GM13976 (cell line): ENCODE results near the gene KIAA0513.

Experiments
- DNase-seq: peaks from one replicate; pipeline ENCODE4 v3.0.0; 2012; ENCODE audit warnings: low spot score
- in situ Hi-C: fragments of 300-500 bp; cut with MboI; formaldehyde crosslinking; loops from one replicate; pipeline ENCODE4 v1.12.0; 2022; ENCODE audit warnings: low sequenced_read_pairs, mixed read lengths, inconsistent platforms; ENCODE audit not compliant: unreplicated experiment
- TF ChIP-seq, protein P1 (sequence below): IDR thresholded peaks from 2 replicates; pipeline ENCODE4 v1.5.1; 2012; ENCODE audit warnings: borderline replicate concordance, mild to moderate bottlenecking; ENCODE audit not compliant: insufficient read depth; ENCODE audit errors: extremely low read depth, missing control alignments, control extremely low read depth

The KIAA0513 gene

GRCh38 chr16:85067426-85067825, 39.8 kb downstream of the KIAA0513 start:
- in situ Hi-C loops: no loop called here
- no peak for DNase-seq
- TF ChIP-seq, protein P1, sequence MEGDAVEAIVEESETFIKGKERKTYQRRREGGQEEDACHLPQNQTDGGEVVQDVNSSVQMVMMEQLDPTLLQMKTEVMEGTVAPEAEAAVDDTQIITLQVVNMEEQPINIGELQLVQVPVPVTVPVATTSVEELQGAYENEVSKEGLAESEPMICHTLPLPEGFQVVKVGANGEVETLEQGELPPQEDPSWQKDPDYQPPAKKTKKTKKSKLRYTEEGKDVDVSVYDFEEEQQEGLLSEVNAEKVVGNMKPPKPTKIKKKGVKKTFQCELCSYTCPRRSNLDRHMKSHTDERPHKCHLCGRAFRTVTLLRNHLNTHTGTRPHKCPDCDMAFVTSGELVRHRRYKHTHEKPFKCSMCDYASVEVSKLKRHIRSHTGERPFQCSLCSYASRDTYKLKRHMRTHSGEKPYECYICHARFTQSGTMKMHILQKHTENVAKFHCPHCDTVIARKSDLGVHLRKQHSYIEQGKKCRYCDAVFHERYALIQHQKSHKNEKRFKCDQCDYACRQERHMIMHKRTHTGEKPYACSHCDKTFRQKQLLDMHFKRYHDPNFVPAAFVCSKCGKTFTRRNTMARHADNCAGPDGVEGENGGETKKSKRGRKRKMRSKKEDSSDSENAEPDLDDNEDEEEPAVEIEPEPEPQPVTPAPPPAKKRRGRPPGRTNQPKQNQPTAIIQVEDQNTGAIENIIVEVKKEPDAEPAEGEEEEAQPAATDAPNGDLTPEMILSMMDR: no peak

DNA sequence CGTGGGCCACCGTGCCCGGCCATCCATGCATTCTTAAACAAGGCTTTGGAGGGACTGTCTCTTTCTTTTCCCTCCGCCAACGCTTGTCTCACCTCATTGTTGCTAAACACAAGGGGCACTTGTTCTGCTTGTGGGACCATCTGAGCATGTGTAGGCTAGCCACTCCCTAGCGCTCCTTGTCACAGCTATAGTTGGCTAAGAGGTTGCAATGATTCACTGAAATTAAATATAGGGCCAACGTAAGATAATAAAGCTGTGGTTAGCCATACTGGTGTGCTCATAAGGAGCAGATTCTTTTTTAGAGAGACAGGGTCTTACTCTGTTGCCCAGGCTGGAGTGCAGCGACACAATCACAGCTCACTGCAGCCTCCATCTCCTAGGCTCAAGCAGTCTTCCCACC, 41.2 kb downstream of the KIAA0513 start:
- no peak for DNase-seq
- TF ChIP-seq, protein P1: no peak
- in situ Hi-C loops: no loop called here

DNA sequence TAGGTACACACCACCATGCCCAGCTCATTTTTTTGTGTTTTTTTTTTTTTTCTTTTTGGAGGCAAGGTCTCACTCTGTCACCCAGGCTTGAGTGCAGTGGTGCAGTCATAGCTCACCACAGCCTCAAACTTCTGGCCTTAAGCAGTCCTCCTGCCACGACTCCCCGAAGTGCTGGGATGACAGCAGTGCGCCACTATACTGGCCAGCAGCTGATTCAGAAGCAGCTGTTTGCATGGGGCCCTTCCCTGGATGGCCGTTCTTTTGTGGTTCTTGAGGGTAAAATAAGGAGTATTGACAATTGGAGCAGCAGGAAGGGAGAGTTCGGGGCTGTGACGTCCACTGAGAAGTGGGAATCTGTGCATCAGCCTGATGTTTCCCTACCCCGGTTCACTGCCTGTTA, 41.6 kb downstream of the KIAA0513 start:
- no peak for DNase-seq
- in situ Hi-C loops: no loop called here
- TF ChIP-seq, protein P1: no peak

- TF ChIP-seq, protein P1: no peak
- DNase-seq: no peak
- in situ Hi-C loops: no loop called here
These were observed 44.7 kb downstream of the KIAA0513 start for GRCh38 chr16:85072076-85072860.

DNA sequence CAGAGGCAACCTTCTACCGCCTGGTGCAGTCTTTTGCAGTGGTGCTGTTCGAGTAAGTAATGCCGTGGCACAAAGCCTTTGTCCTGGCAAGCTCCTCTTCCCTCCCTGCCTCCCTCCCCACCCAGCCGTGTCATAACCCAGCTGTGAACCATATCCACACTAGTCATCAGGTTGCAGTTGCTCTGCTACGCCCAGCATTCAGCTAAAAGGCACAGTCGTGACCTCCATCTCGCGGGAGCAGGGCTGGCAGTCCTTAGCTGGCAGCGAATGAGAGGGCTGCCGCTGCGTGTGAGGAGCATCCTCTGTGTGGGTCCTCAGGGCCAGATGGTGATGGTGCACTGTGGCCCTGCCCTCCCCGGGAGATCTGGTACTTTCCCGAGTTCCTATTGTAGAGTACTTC, 45.4 kb downstream of the KIAA0513 start:
- TF ChIP-seq, protein P1: no peak
- DNase-seq: no peak
- in situ Hi-C loops: no loop called here

GRCh38 chr16:85074225-85074914, 46.8 kb downstream of the KIAA0513 start:
- in situ Hi-C loops: no loop called here

More at GRCh38 chr16:85074225-85074914, 46.8 kb downstream of the KIAA0513 start:
- TF ChIP-seq, protein P1: no peak
- DNase-seq: no peak
